ENCODE measurements around the gene CEP41. TPM values are rescaled to one million over a fixed set of nuclear protein-coding genes. Genes with fewer than 3 reads are reported as not detected.
A peak's percentile ranks its signal among the peaks of the same experiment; 100 is the strongest.

Gene CEP41
- total and polyA plus RNA-seq, 4 donors, result 2.1 to 7.5 (median 6.4) TPM

DNA sequence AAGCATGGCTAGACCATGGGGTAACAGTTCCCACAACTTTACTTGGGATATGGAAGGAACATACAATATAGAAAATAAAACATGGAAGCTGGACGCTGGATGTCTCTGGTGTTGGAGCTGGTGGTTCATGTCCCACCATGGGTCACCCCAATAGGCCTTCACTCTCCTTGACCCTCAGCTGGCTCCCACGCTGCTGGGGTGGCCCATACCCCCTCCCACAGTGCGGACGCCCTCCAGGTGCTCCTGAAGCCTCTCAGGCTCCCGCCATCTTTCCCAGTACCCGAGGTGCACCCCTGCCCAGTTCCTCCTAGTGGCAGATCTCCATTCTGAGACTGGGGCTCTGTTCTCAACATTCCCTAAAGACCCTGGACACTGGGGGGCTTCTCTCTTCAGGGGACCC is 66.3 kb downstream of the CEP41 start:
- DNase-seq (no peak), ATAC-seq (ENCODE audit: low FRiP score) (no peak)
- Histone ChIP-seq H3K4me3 (ENCODE audit: low read length in 2 of 2) (no peak overlapping the region), H3K9me3 (ENCODE audit: control insufficient read depth, low read length) (no peaks in the 10 kb centered on the region), H3K36me3 (ENCODE audit: control insufficient read depth in 1 of 2, insufficient read depth in 2 of 2, low read length in 1 of 2) (no peaks in the 10 kb centered on the region), H3K4me1 (ENCODE audit: control insufficient read depth in 1 of 2, insufficient read depth in 2 of 2, low read length in 2 of 2) (no peaks in the 10 kb centered on the region), H3K27me3 (ENCODE audit: control insufficient read depth in 1 of 2, insufficient read depth in 2 of 2, low read length in 1 of 2) (no peaks in the 10 kb centered on the region), H3K27ac (ENCODE audit: low read depth in 1 of 2, low read length in 2 of 2) (peak overlapping the region; percentile 95 to 100)
- 96 to 97% methylated on average over 6 of the region's 6 CpGs for WGBS, 2 donors
- intact Hi-C loops (cut with DNase I), result no loop called here

DNA sequence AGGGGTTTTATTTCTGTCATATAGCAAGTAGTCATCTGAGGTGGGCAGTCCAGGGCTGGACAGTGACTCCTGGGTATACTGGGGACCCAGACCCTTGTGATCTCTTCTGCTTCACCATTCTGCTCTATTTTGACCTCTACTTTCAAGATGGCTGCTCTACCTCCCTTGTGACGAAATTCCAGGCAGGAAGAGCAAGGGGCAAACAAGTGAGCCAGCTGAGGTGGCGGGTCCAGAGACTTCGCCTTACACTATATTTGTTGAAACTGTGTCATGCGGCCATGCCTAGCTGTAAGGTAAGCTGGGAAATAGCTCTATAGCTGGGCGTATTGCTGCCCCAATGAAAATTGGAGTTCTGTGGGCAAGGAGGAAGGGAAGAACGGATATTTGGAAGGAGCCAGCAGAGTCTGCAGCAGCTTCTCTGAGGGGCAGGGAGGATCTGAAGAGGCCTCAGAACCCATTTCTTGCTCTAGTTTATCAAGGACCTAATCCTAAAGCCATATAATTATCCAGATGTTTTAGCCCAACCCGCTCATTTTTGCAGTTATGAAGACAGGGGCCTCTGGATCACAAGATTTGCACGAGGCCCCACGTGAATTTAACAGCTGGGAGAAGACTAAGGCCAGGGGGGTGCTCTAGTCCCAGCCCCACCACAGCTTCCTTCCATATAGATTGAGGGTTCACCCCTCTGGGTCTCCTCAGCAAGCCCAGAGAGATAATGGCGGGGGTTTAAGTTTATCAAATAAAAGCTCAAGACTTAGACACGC is 68.2 kb downstream of the CEP41 start:
- H3K4me1 ChIP-seq (ENCODE audit: control insufficient read depth in 1 of 2, insufficient read depth in 2 of 2, low read length in 2 of 2), result no peaks in the 10 kb centered on the region
- ATAC-seq (ENCODE audit: low FRiP score), result no peak
- 74 to 76% methylated on average over 11 of the region's 11 CpGs for WGBS, 2 donors

DNA sequence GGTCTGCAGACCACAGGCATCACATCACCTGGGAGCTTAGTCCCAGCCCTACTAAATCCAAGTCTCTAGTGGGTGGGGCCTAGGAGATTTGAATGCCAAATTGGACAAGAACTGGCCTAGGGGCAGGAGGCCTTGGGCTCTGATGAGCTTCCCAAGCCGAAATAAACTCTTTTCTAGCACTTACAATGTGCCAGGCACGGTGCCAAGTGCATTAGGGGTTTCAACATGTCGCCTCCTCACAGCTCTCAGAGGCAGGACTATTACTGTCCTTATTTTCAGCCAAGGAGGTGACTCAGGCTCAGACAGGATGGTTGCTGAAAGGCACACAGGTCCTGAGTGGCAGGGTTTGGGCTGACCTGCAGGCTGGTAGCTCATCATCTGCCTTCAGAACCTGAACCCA is 69.8 kb downstream of the CEP41 start:
- Histone ChIP-seq H3K4me3 (ENCODE audit: low read length in 2 of 2) (no peak overlapping the region), H3K27me3 (ENCODE audit: control insufficient read depth in 1 of 2, insufficient read depth in 2 of 2, low read length in 1 of 2) (no peaks in the 10 kb centered on the region), H3K36me3 (ENCODE audit: control insufficient read depth in 1 of 2, insufficient read depth in 2 of 2, low read length in 1 of 2) (no peaks in the 10 kb centered on the region), H3K4me1 (ENCODE audit: control insufficient read depth in 1 of 2, insufficient read depth in 2 of 2, low read length in 2 of 2) (no peaks in the 10 kb centered on the region), H3K9me3 (ENCODE audit: control insufficient read depth, low read length) (no peaks in the 10 kb centered on the region), H3K27ac (ENCODE audit: low read depth in 1 of 2, low read length in 2 of 2) (peak overlapping the region; percentile 15 to 34)
- intact Hi-C loops (cut with DNase I), result no loop called here
- peak; percentile 74 to 88 for DNase-seq
- 36 to 44% methylated on average over 3 of the region's 3 CpGs for WGBS, 2 donors
- ATAC-seq (ENCODE audit: low FRiP score), result no peak

More for the DNA sequence above, 68.2 kb downstream of the CEP41 start:
- Histone ChIP-seq H3K27ac (ENCODE audit: low read depth in 1 of 2, low read length in 2 of 2) (peak overlapping the region; percentile 87 to 100), H3K27me3 (ENCODE audit: control insufficient read depth in 1 of 2, insufficient read depth in 2 of 2, low read length in 1 of 2) (no peaks in the 10 kb centered on the region), H3K36me3 (ENCODE audit: control insufficient read depth in 1 of 2, insufficient read depth in 2 of 2, low read length in 1 of 2) (no peaks in the 10 kb centered on the region), H3K4me3 (ENCODE audit: low read length in 2 of 2) (no peak overlapping the region), H3K9me3 (ENCODE audit: control insufficient read depth, low read length) (no peaks in the 10 kb centered on the region)
- intact Hi-C loops (cut with DNase I), result no loop called here
- no peak for DNase-seq

DNA sequence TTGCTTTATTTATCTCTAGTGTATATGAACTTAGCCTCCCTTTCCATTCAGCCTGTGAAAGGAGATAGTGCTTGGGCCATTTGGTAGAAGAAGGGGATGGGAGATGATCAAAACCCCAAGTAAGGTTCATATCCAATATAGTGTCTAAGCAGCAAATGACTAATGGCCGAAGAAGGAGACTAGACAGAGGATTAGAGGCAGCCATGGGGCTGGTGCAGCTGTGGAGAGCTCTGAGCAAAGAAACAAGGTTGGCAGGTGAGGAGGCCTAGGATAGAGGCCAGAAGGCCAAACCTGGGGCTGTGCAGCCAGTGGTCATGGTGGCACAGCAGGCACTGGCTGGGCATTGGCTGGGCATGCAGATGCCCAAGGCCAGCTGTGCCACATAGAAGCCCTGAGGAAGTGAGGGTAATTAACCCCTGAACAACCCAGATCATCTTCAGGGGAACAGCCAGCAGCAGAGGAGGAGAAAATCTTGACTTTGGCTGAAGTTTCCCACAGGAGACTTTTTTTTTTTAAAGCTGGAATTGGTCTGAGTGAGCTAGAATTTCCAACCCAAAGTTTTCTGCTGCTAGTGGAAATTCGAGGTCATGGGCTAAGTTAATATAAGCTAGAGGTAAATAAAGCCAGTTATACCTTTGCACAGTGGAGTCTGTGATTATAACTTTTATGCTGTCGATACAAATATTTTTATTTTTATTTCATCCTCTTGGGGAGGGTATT is 70.8 kb downstream of the CEP41 start:
- Histone ChIP-seq H3K27me3 (ENCODE audit: control insufficient read depth in 1 of 2, insufficient read depth in 2 of 2, low read length in 1 of 2) (no peaks in the 10 kb centered on the region), H3K36me3 (ENCODE audit: control insufficient read depth in 1 of 2, insufficient read depth in 2 of 2, low read length in 1 of 2) (no peaks in the 10 kb centered on the region), H3K27ac (ENCODE audit: low read depth in 1 of 2, low read length in 2 of 2) (no peak overlapping the region), H3K4me1 (ENCODE audit: control insufficient read depth in 1 of 2, insufficient read depth in 2 of 2, low read length in 2 of 2) (no peaks in the 10 kb centered on the region), H3K9me3 (ENCODE audit: control insufficient read depth, low read length) (no peaks in the 10 kb centered on the region), H3K4me3 (ENCODE audit: low read length in 2 of 2) (no peak overlapping the region)
- WGBS, 2 donors, result 15 to 19% methylated on average over 3 of the region's 3 CpGs
- no peak for DNase-seq
- no peak for ATAC-seq (ENCODE audit: low FRiP score)
- intact Hi-C loops (cut with DNase I), result no loop called here

DNA sequence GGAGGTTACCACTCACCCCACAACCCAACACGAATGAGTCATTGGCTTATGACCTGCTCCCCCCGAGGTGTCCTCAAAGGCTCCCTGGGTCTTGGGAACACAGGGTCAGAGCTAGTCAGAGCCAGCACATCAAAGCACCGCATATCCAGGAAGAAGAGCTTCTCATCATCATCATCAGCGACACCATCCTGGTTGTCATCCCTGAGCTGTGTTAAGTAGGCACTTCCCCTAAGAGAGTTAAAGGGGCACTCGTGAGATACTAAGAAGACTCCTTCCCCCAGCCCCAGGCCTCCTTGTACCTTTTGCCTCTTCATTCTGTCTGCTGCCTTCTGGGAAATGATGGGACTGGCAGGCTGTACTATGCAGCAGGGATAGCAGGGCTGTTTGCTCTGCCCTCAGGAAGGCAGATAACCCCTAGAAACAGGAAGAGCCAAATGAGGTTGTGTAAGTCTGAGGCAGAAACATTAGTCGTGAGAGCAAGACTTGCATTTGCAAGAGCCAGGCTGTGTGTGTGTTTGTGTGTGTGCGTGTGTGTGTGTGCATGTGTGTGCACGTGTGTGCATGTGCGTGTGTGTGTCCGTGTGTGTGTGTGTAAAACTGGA is 71.6 kb downstream of the CEP41 start:
- Histone ChIP-seq H3K27ac (ENCODE audit: low read depth in 1 of 2, low read length in 2 of 2) (no peak overlapping the region), H3K27me3 (ENCODE audit: control insufficient read depth in 1 of 2, insufficient read depth in 2 of 2, low read length in 1 of 2) (no peaks in the 10 kb centered on the region), H3K36me3 (ENCODE audit: control insufficient read depth in 1 of 2, insufficient read depth in 2 of 2, low read length in 1 of 2) (no peaks in the 10 kb centered on the region), H3K4me1 (ENCODE audit: control insufficient read depth in 1 of 2, insufficient read depth in 2 of 2, low read length in 2 of 2) (no peaks in the 10 kb centered on the region), H3K4me3 (ENCODE audit: low read length in 2 of 2) (no peak overlapping the region), H3K9me3 (ENCODE audit: control insufficient read depth, low read length) (no peaks in the 10 kb centered on the region)
- WGBS, 2 donors, result 34% methylated on average over 10 of the region's 10 CpGs
- DNase-seq (peak in 1 of 2 donors; percentile 71), ATAC-seq (ENCODE audit: low FRiP score) (no peak)
- intact Hi-C loops (cut with DNase I), result no loop called here

DNA sequence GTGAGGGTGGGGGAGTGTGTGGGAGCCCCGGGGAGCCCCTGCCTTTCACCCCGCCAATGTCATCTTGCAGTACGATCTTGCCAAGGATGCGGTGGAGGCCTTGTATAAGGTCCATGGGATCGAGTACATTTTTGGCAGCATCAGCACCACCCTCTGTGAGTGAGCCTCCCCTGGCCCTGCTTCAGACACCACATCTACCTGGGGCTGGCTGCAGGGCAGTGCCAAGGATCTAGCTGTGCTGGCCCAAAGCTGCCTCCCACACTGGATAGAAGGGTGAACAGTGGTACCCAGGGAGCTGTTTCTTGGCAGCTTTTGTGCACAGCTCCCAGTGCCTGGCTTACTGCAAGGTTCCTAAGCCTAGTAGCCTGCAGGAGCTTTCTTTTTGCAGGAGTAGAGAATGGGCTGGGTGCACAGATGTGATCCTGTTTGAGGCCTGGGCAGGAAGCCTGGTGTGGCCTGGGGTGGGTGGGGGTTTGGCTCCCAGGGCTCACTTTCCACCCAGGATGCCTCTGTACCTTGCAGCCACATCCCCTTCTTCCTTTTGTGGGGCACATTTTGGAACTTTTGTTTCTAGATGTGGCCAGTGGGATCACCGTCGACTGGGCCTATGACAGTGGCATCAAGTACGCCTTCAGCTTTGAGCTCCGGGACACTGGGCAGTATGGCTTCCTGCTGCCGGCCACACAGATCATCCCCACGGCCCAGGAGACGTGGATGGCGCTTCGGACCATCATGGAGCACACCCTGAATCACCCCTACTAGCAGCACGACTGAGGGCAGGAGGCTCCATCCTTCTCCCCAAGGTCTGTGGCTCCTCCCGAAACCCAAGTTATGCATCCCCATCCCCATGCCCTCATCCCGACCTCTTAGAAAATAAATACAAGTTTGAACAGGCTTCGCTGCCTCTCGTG is 72.7 kb downstream of the CEP41 start:
- no peaks in the 10 kb centered on the region for H3K4me1 ChIP-seq (ENCODE audit: control insufficient read depth in 1 of 2, insufficient read depth in 2 of 2, low read length in 2 of 2)
- H3K36me3 ChIP-seq (ENCODE audit: control insufficient read depth in 1 of 2, insufficient read depth in 2 of 2, low read length in 1 of 2), result no peaks in the 10 kb centered on the region
- intact Hi-C loops (cut with DNase I), result no loop called here
- WGBS, 2 donors, result 86 to 93% methylated on average over 19 of the region's 19 CpGs
- H3K4me3 ChIP-seq (ENCODE audit: low read length in 2 of 2), result no peak overlapping the region
- no peaks in the 10 kb centered on the region for H3K27me3 ChIP-seq (ENCODE audit: control insufficient read depth in 1 of 2, insufficient read depth in 2 of 2, low read length in 1 of 2)
- no peak overlapping the region for H3K27ac ChIP-seq (ENCODE audit: low read depth in 1 of 2, low read length in 2 of 2)
- ATAC-seq (ENCODE audit: low FRiP score) (no peak), DNase-seq (no peak)
- no peaks in the 10 kb centered on the region for H3K9me3 ChIP-seq (ENCODE audit: control insufficient read depth, low read length)

- no peak overlapping the region for H3K4me3 ChIP-seq (ENCODE audit: low read length in 2 of 2)
- ATAC-seq (ENCODE audit: low FRiP score), result no peak
- no peaks in the 10 kb centered on the region for H3K27me3 ChIP-seq (ENCODE audit: control insufficient read depth in 1 of 2, insufficient read depth in 2 of 2, low read length in 1 of 2)
- no peaks in the 10 kb centered on the region for H3K9me3 ChIP-seq (ENCODE audit: control insufficient read depth, low read length)
- no peaks in the 10 kb centered on the region for H3K4me1 ChIP-seq (ENCODE audit: control insufficient read depth in 1 of 2, insufficient read depth in 2 of 2, low read length in 2 of 2)
- no peak for DNase-seq
- H3K27ac ChIP-seq (ENCODE audit: low read depth in 1 of 2, low read length in 2 of 2), result no peak overlapping the region
- WGBS, 2 donors, result 91% methylated on average over 13 of the region's 13 CpGs
- no peaks in the 10 kb centered on the region for H3K36me3 ChIP-seq (ENCODE audit: control insufficient read depth in 1 of 2, insufficient read depth in 2 of 2, low read length in 1 of 2)
- intact Hi-C loops (cut with DNase I), result no loop called here
Observed at GRCh38 chr7:130367088-130367755, 73.6 kb downstream of the CEP41 start.

GRCh38 chr7:130366564-130366963 is 74.3 kb downstream of the CEP41 start:
- intact Hi-C loops (cut with DNase I), result no loop called here
- Histone ChIP-seq H3K27me3 (ENCODE audit: control insufficient read depth in 1 of 2, insufficient read depth in 2 of 2, low read length in 1 of 2) (no peaks in the 10 kb centered on the region), H3K36me3 (ENCODE audit: control insufficient read depth in 1 of 2, insufficient read depth in 2 of 2, low read length in 1 of 2) (no peaks in the 10 kb centered on the region), H3K4me1 (ENCODE audit: control insufficient read depth in 1 of 2, insufficient read depth in 2 of 2, low read length in 2 of 2) (no peaks in the 10 kb centered on the region), H3K27ac (ENCODE audit: low read depth in 1 of 2, low read length in 2 of 2) (no peak overlapping the region), H3K9me3 (ENCODE audit: control insufficient read depth, low read length) (no peaks in the 10 kb centered on the region), H3K4me3 (ENCODE audit: low read length in 2 of 2) (no peak overlapping the region)
- DNase-seq (no peak), ATAC-seq (ENCODE audit: low FRiP score) (no peak)
- WGBS, 2 donors, result 92% methylated on average over 6 of the region's 6 CpGs
